Lower lobe of right lung (tissue), 2 donors: ENCODE measurements around the gene CHST4. TPM values are rescaled to one million over a fixed set of nuclear protein-coding genes. Genes with fewer than 3 reads are reported as not detected.

ENCODE experiments used
- ATAC-seq, 2 donors: fragments of 200-7000 bp; cut with Tn5 transposase; one replicate each; pipeline ENCODE4 v1.9.1; 2020 to 2022; ENCODE audit warnings: mild to moderate bottlenecking in 2 of 2, moderate library complexity in 2 of 2
- DNase-seq: peaks from one replicate; pipeline ENCODE4 v3.0.0-alpha.2; 2020
- H3K27ac ChIP-seq: fragments of 200-600 bp; one replicate; pipeline ENCODE4 v1.8.0; 2022
- H3K27me3 ChIP-seq: fragments of 200-600 bp; one replicate; pipeline ENCODE4 v1.8.0; 2022; ENCODE audit warnings: low read depth
- H3K36me3 ChIP-seq: fragments of 200-600 bp; one replicate; pipeline ENCODE4 v1.8.0; 2022; ENCODE audit warnings: mild to moderate bottlenecking
- H3K4me1 ChIP-seq: fragments of 200-600 bp; one replicate; pipeline ENCODE4 v1.8.0; 2022
- H3K4me3 ChIP-seq: fragments of 200-600 bp; one replicate; pipeline ENCODE4 v1.8.0; 2022; ENCODE audit warnings: mild to moderate bottlenecking
- H3K9me3 ChIP-seq: fragments of 200-600 bp; one replicate; pipeline ENCODE4 v1.8.0; 2022
- CTCF ChIP-seq: fragments of 200-600 bp; IDR thresholded peaks from one replicate; pipeline ENCODE4 v1.8.0; 2022; ENCODE audit warnings: antibody characterized with exemption, mild to moderate bottlenecking
- intact Hi-C: fragments of 100-400 bp; cut with DNase I; formaldehyde crosslinking; loops from one replicate; pipeline ENCODE4 v1.11.0; 2022
- total RNA-seq: library from RNA; stranded (reverse); fragmentation: NEBNext Ultra II Directional; extraction: Animal tissue kit (Norgen Biotek cat#: 25700); gene quantifications from one replicate; pipeline ENCODE4 v1.2.1, GENCODE V29; 2021
- donor health status: DM: no; HTN: yes; CAD: no; lungs with severe emphysema.

The CHST4 gene
- total RNA-seq, 1 donor from 2014 or later = 0.27 TPM

DNA sequence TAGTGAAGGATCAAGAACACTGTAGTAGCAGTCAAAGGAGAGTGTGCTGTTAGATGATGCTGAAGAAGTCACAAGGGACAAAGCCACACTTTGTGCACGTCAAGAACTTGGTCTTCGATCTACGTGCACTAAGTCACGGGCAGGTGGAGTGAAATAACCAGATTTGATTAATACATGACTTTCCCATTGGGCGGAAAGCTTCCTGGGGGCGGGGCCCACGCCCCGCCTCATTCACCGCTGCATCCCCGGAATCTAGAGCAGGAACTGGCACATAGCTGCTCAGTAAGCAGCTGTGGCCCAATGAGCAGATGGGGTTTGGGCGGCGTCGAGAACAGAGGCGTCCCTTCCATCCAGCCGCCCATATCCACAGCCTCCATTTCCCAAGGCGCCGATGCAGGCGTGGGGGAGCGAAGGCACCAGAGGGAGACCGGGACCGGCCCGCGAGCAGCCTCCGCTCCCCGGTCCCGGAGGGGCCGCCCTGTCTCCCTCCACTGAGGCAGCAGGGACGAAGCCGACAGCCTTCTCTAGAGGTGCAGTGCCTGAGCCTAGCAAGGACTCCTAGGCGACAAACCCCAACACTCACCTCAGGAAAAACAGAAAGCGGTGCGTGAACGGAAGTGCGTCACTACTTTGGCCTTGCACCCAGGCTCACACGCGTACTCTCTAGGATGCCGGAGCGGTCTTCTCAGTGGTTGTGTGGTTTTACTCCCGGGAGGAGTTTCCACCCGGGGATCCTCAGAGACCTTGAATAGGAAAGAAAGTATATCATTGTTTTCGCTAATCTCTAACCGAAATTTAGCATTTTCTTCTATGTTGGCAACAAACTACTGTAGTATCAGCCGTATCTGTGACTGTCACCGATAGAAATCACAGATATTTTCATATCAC, 42.0 kb upstream of the CHST4 start:
- ATAC-seq (peak; percentile 98 to 99), DNase-seq (peak; percentile 89)
- Histone ChIP-seq H3K9me3 (no peaks in the 10 kb centered on the region), H3K36me3 (peaks cover 6% of the 10 kb centered on the region), H3K4me1 (peaks cover 14% of the 10 kb centered on the region), H3K4me3 (peak overlapping the region; percentile 93), H3K27ac (peak overlapping the region; percentile 99), H3K27me3 (no peaks in the 10 kb centered on the region)
- intact Hi-C loops = no loop called here
- no peak for TF ChIP-seq CTCF

GRCh38 chr16:71489122-71489521, 37.1 kb upstream of the CHST4 start, which contains the start of gene ZNF19:
ZNF19 (minus strand) TSS chr16:71489324; CDS start chr16:71482114, 7,210 bp downstream.
- intact Hi-C loops = no loop called here

DNA sequence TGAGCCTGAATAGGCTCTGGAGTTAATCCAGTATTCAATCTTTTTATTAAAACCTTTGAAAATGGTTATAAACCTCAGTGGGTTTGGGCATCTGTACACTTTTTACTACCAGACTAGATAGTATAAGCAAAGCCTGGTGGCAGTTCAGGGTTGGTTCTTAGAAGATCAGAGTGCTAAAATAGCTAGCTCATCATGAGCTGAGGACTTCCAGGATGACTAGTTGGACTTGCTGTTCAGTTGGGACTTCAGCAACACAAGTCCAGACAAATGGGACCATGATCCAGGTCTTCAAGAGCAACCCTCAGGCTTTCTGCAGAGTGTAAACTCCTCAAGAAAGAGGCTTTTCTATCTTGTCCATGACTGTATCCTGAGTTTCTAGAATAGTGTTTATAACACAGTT, 35.9 kb upstream of the CHST4 start:
- intact Hi-C loops = loop anchor here (10.0 kb wide), 1 partner anchor 76 kb away; no protein-coding TSS in a partner anchor
- H3K9me3 ChIP-seq = no peaks in the 10 kb centered on the region
- no peak overlapping the region for H3K27ac ChIP-seq
- H3K36me3 ChIP-seq = no peaks in the 10 kb centered on the region
- TF ChIP-seq CTCF = no peak
- DNase-seq (no peak), ATAC-seq (no peak)
- no peaks in the 10 kb centered on the region for H3K27me3 ChIP-seq
- H3K4me1 ChIP-seq = no peaks in the 10 kb centered on the region
- H3K4me3 ChIP-seq = no peak overlapping the region

More at GRCh38 chr16:71489122-71489521, 37.1 kb upstream of the CHST4 start, which contains the start of gene ZNF19:
- peaks cover 5% of the 10 kb centered on the region for H3K4me1 ChIP-seq
- H3K36me3 ChIP-seq = no peaks in the 10 kb centered on the region
- no peak within 1 kb of the TSS for H3K27ac ChIP-seq
- no peaks in the 10 kb centered on the region for H3K27me3 ChIP-seq
- DNase-seq (no peak), ATAC-seq (no peak)
- no peaks in the 10 kb centered on the region for H3K9me3 ChIP-seq
- TF ChIP-seq CTCF = no peak
- no peak within 1 kb of the TSS for H3K4me3 ChIP-seq

DNA sequence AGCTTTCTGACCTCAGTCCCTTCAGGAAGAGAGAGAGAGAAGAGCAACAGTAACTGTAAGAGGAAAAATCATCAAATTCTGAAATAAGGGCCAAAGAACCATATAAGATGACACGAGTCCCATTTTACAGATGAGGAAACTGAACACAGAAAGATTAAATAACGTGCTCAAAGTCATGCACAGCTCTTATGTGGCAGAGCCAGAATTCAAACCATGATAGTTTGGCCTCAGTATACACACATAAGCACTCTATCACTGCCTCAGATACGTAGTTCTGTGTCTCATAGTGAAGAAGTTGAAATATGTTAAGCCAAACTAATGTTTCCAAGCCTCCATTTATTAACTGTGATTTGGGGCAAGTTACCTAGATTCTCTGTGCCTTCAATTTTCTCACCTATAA, 35.2 kb upstream of the CHST4 start:
- no peak for TF ChIP-seq CTCF
- intact Hi-C loops = loop anchor here (10.0 kb wide), 1 partner anchor 76 kb away; no protein-coding TSS in a partner anchor

DNA sequence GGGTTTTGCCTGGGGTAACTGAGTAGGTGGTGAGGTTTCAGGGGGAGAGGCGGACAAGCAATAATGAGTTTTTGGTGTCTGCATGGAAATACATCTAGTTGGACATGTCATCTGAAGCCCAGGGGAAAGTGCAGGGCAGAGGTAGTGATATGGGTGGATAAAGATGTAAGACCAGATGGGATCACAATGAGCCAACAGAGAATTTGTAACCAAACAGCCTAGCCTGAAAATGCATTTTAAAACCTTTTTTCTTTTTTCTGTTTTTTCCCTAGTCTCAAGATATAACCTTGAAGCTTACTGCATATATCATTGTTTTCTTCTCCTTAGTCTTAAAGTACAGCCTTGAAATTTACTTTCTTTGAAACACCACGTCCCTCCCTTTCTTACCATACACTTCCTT, 33.4 kb upstream of the CHST4 start:
- H3K27ac ChIP-seq = no peak overlapping the region
- intact Hi-C loops = loop anchor here (10.0 kb wide), 1 partner anchor 78 kb away; no protein-coding TSS in a partner anchor
- H3K4me3 ChIP-seq = no peak overlapping the region
- no peaks in the 10 kb centered on the region for H3K36me3 ChIP-seq
- DNase-seq (no peak), ATAC-seq (no peak)
- H3K4me1 ChIP-seq = no peaks in the 10 kb centered on the region
- H3K9me3 ChIP-seq = no peaks in the 10 kb centered on the region
- TF ChIP-seq CTCF = no peak
- no peaks in the 10 kb centered on the region for H3K27me3 ChIP-seq

More for the DNA sequence above, 35.2 kb upstream of the CHST4 start:
- Histone ChIP-seq H3K27ac (no peak overlapping the region), H3K4me1 (no peaks in the 10 kb centered on the region), H3K36me3 (no peaks in the 10 kb centered on the region), H3K27me3 (no peaks in the 10 kb centered on the region), H3K4me3 (no peak overlapping the region), H3K9me3 (no peaks in the 10 kb centered on the region)
- ATAC-seq = no peak
- no peak for DNase-seq
